GM10266 (cell line): Measurements from ENCODE around the gene C1RL.
"Not testable (repeated sequence)": the region's sequence is repeated elsewhere in the genome, so short reads cannot be mapped to it uniquely, and the experiment has no call there.

Experiments
- DNase-seq: peaks from one replicate; pipeline ENCODE4 v3.0.0; 2012; ENCODE audit errors: extremely low spot score
- TF ChIP-seq, protein P1 (sequence below): IDR thresholded peaks from 2 replicates; pipeline ENCODE4 v1.5.1; 2012; ENCODE audit warnings: mild to moderate bottlenecking, low read depth; ENCODE audit not compliant: control insufficient read depth, insufficient read depth; ENCODE audit errors: missing control alignments

The C1RL gene

DNA sequence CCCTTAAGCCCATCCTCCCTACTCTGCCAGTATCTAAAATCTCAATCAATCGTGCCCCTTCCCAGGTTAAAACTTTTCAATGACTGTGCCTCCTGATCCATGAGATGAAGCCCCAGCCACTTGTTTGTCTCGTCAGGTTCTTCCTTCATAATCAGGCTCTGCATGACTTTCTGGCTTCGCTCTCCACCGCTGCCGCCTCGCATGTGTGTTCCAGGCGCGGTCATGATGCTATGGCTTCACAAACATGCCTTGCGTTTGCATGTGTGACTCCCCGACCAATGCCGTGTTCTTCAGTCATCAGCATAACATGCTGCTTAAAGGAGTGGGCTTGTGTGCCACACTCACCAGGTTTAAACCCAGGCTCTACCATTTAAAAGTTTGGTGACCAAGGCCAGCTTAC is 5.0 kb upstream of the C1RL start:
- no peak for DNase-seq
- TF ChIP-seq, protein P1, sequence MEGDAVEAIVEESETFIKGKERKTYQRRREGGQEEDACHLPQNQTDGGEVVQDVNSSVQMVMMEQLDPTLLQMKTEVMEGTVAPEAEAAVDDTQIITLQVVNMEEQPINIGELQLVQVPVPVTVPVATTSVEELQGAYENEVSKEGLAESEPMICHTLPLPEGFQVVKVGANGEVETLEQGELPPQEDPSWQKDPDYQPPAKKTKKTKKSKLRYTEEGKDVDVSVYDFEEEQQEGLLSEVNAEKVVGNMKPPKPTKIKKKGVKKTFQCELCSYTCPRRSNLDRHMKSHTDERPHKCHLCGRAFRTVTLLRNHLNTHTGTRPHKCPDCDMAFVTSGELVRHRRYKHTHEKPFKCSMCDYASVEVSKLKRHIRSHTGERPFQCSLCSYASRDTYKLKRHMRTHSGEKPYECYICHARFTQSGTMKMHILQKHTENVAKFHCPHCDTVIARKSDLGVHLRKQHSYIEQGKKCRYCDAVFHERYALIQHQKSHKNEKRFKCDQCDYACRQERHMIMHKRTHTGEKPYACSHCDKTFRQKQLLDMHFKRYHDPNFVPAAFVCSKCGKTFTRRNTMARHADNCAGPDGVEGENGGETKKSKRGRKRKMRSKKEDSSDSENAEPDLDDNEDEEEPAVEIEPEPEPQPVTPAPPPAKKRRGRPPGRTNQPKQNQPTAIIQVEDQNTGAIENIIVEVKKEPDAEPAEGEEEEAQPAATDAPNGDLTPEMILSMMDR = no peak

- TF ChIP-seq, protein P1 = peak; percentile 85
- peak; percentile 64 for DNase-seq
These were observed 4.4 kb upstream of the C1RL start for GRCh38 chr12:7113389-7113871.

GRCh38 chr12:7112041-7112440 is 3.0 kb upstream of the C1RL start:
- TF ChIP-seq, protein P1 = no peak
- DNase-seq = no peak

DNA sequence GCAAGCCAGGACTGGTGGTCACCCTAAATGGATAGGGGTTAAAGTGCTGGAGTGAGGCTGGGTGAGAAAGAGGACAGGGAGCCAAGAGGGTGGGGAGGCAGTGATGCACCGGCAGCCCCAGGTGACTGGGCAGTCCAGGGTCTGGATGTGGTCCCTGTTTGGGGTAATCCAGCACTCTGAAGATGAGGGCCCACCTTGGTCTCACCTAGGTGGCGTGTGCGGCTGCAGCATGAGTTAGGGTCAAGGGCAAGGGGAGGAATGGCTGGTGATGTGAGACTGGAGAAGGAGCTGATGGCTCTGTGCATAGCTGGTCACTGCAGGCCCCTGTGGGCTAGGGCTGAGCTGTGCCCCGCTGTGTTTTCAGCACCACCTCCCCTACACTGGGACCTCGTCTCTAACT is 1.6 kb upstream of the C1RL start:
- no peak for DNase-seq
- TF ChIP-seq, protein P1 = no peak

DNA sequence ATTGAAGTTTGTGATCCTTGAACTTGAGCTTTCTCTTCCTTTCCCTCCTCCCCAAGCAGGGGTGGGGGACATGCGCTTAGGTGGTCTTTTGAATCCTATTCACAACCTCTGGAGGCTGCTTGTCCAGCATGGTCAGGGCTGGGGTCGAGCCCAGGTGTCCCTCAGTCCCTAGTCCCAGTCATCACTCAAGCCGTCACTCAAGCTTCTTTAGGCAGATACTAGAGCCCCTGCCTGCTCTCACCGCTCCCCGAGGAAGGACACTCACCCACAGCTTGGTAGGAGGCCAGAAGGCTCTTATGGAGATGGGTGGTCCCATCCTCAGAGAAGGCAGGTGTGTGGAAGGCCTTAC is 532 bp upstream of the C1RL start:
- TF ChIP-seq, protein P1 = no peak

GRCh38 chr12:7108003-7108795 is 815 bp downstream of the C1RL start:
- DNase-seq = peak; percentile 83
- TF ChIP-seq, protein P1 = no peak

More for the DNA sequence above, 532 bp upstream of the C1RL start:
- DNase-seq = no peak

DNA sequence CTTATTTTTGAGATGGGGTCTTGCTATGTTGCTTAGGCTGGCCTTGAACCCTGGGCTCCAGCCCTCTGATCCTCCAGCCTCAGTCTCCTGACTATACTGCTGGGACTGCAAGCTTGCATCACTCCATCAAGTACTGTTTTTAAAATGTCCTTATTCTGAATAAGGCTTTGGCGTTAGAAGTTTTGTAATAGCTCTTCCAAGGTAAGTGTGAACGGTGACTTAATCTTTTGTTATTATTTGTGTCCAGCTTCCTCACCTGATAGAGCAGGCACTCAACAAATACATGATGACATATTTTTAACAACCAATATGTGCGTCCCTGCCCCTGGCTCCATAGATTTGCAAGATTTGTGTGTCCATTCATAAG is 1.4 kb downstream of the C1RL start:
- TF ChIP-seq, protein P1 = no peak
- DNase-seq = no peak

- DNase-seq = not testable (repeated sequence)
These were observed 1.8 kb downstream of the C1RL start for GRCh38 chr12:7107181-7107580.
